ENCODE results near the gene FDXACB1. TPM values are rescaled to one million over a fixed set of nuclear protein-coding genes. Genes with fewer than 3 reads are reported as not detected.

The FDXACB1 gene
- total and polyA plus RNA-seq, 7 experiments from 2014 or later: 2.7 to 11.3 (median 5.8) TPM

DNA sequence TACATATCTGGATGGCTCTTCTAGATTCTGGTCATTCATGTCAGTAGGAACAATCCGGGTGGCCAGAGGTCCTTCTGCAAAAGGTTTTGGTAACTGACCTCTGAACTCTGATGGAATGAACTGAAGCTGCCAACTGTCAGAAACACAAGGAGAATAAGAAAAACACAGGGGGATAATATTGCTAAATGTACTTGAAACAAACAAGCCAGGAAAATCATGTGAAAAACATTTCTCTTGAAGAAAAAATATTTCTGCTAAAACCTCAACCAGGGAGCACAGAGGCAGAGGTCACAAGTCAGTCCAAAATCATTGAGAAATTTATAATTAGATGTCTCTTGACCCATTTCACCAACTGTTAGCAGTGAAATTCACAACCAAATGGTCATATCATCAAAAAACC lies 42.8 kb downstream of the FDXACB1 start:
- Histone ChIP-seq H3K4me3 (ENCODE audit: low read length) (no peak overlapping the region), H3K27me3 (ENCODE audit: control insufficient read depth in 2 of 2, insufficient read depth in 2 of 2, low read length in 2 of 2) (no peaks in the 10 kb centered on the region), H3K9me3 (ENCODE audit: control insufficient read depth in 2 of 3, low read length in 3 of 3) (no peaks in the 10 kb centered on the region), H3K4me1 (ENCODE audit: control insufficient read depth in 2 of 2, insufficient read depth in 2 of 2, low read length in 2 of 2) (no peaks in the 10 kb centered on the region), H3K27ac (ENCODE audit: low read depth, low read length) (no peak overlapping the region), H3K36me3 (ENCODE audit: control insufficient read depth in 2 of 3, insufficient read depth in 3 of 3, low read length in 3 of 3) (peaks cover 0 to 48% (median 9%) of the 10 kb centered on the region in 3 experiments)
- CTCF ChIA-PET: no interaction called here
- ATAC-seq: no peak
- DNase-seq: no peak
- intact Hi-C loops (cut with micrococcal nuclease): no loop called here
- Mint-ChIP-seq H3K4me1 (peaks cover 0 to 12% (median 1%) of the 10 kb centered on the region in 7 donors), H3K27me3 (no peaks in the 10 kb centered on the region), H3K27ac (no peak overlapping the region), H3K4me3 (no peak overlapping the region), H3K36me3 (peaks cover 6 to 56% (median 32%) of the 10 kb centered on the region in 5 donors), H3K9me3 (no peaks in the 10 kb centered on the region)
- POLR2A ChIA-PET: no interaction called here

DNA sequence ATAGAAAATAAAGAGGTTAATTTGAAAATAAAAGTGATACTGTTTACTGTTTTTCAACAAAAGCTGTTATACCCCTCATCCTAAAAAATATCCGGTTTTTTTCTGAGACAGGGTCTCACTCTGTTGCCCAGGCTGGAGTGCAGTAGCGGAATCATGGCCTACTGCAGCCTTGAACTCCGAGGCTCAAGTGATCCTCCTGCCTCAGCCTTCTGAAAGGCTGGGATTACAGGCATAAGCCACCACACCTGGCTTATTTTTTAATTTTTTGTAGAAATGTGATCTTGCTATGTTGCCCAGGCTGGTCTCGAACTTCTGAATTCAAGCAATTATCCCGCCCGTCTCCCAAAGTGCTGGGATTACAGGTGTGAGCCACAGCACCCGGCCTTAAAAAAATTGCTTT lies 43.3 kb downstream of the FDXACB1 start:
- ChIA-PET CTCF (no interaction called here), POLR2A (no interaction called here)
- Mint-ChIP-seq H3K36me3 (peaks cover 6 to 57% (median 32%) of the 10 kb centered on the region in 5 donors), H3K4me1 (peaks cover 0 to 9% (median 0%) of the 10 kb centered on the region in 7 donors), H3K27ac (no peak overlapping the region), H3K9me3 (no peaks in the 10 kb centered on the region), H3K4me3 (no peak overlapping the region), H3K27me3 (no peaks in the 10 kb centered on the region)
- no peak for DNase-seq
- peaks cover 0 to 49% (median 9%) of the 10 kb centered on the region in 3 experiments for H3K36me3 ChIP-seq (ENCODE audit: control insufficient read depth in 2 of 3, insufficient read depth in 3 of 3, low read length in 3 of 3)
- no peaks in the 10 kb centered on the region for H3K9me3 ChIP-seq (ENCODE audit: control insufficient read depth in 2 of 3, low read length in 3 of 3)
- no peak overlapping the region for H3K27ac ChIP-seq (ENCODE audit: low read depth, low read length)
- H3K4me1 ChIP-seq (ENCODE audit: control insufficient read depth in 2 of 2, insufficient read depth in 2 of 2, low read length in 2 of 2): no peaks in the 10 kb centered on the region
- no peak overlapping the region for H3K4me3 ChIP-seq (ENCODE audit: low read length)
- intact Hi-C loops (cut with micrococcal nuclease): no loop called here
- no peak for ATAC-seq
- no peaks in the 10 kb centered on the region for H3K27me3 ChIP-seq (ENCODE audit: control insufficient read depth in 2 of 2, insufficient read depth in 2 of 2, low read length in 2 of 2)

DNA sequence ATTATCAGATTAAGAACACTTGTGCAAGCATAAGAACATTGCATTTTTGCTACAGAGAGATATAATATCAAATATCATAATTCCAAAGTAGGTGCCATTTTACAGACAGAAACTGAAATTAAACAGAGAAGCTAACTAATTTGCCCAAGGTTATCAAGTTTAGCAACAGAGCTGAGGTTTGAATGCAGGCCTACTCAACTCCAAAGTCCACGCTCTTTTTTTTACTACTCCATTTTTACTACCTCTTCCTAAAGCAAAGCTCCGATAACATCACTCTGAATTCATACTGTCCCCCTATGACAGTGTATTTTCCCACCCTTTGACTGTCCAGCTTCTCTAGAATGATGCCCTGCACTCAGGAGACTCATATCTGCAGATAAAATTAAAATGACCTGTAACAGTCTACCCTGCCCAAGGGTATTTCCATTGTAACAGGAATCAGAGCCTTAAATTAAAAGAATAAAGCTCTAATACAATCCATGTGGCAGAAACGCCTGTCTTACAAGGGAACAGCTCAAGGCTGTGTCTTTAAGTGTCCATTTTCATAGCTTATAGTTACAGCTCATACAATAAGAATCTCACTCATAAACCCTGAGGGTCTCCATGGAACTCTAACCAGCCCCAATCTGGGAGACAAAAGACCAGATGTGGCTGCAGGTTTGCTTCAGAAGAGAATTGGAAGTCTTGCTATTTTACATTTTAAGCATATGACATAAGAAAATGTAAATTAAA lies 44.4 kb downstream of the FDXACB1 start:
- intact Hi-C loops (cut with micrococcal nuclease): no loop called here
- ChIA-PET POLR2A (no interaction called here), CTCF (interaction anchor here (0.6 to 0.7 kb wide), 2 partner anchors 38 to 245 kb away, joined by 3 to 4 read pairs; no protein-coding TSS in a partner anchor)
- Mint-ChIP-seq H3K27me3 (no peaks in the 10 kb centered on the region), H3K4me3 (no peak overlapping the region), H3K4me1 (peaks cover 0 to 11% (median 0%) of the 10 kb centered on the region in 7 donors), H3K27ac (no peak overlapping the region), H3K9me3 (no peaks in the 10 kb centered on the region), H3K36me3 (peaks cover 8 to 55% (median 39%) of the 10 kb centered on the region in 5 donors)
- no peak for ATAC-seq
- Histone ChIP-seq H3K9me3 (ENCODE audit: control insufficient read depth in 2 of 3, low read length in 3 of 3) (no peaks in the 10 kb centered on the region), H3K27me3 (ENCODE audit: control insufficient read depth in 2 of 2, insufficient read depth in 2 of 2, low read length in 2 of 2) (no peaks in the 10 kb centered on the region), H3K4me1 (ENCODE audit: control insufficient read depth in 2 of 2, insufficient read depth in 2 of 2, low read length in 2 of 2) (no peaks in the 10 kb centered on the region), H3K36me3 (ENCODE audit: control insufficient read depth in 2 of 3, insufficient read depth in 3 of 3, low read length in 3 of 3) (peaks cover 0 to 49% (median 9%) of the 10 kb centered on the region in 3 experiments), H3K27ac (ENCODE audit: low read depth, low read length) (no peak overlapping the region), H3K4me3 (ENCODE audit: low read length) (no peak overlapping the region)
- no peak for DNase-seq

DNA sequence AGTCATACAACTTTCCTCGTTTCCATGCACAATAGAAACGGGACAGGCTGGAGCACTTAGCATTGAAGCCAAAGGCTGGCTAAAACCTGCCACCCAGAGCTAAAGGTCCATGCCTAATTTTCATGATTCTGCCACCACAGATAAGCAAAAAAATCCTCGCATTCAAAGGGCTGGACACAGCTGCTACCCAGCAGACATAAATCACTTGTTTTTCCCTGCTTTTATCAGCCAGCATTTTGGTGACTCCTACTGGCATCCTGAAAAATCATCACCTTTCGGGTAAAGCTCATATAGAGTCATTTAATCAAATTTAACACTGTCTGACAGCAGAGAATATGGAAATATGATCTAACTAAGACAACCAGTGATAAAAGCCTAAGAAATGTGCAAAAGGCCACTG lies 45.4 kb downstream of the FDXACB1 start:
- H3K9me3 ChIP-seq (ENCODE audit: control insufficient read depth in 2 of 3, low read length in 3 of 3): no peaks in the 10 kb centered on the region
- Mint-ChIP-seq H3K4me3 (no peak overlapping the region), H3K4me1 (peaks cover 0 to 15% (median 0%) of the 10 kb centered on the region in 7 donors), H3K36me3 (peaks cover 8 to 63% (median 50%) of the 10 kb centered on the region in 5 donors), H3K9me3 (no peaks in the 10 kb centered on the region), H3K27me3 (no peaks in the 10 kb centered on the region), H3K27ac (no peak overlapping the region)
- POLR2A ChIA-PET: no interaction called here
- no peaks in the 10 kb centered on the region for H3K4me1 ChIP-seq (ENCODE audit: control insufficient read depth in 2 of 2, insufficient read depth in 2 of 2, low read length in 2 of 2)
- no peaks in the 10 kb centered on the region for H3K27me3 ChIP-seq (ENCODE audit: control insufficient read depth in 2 of 2, insufficient read depth in 2 of 2, low read length in 2 of 2)
- peaks cover 0 to 49% (median 9%) of the 10 kb centered on the region in 3 experiments for H3K36me3 ChIP-seq (ENCODE audit: control insufficient read depth in 2 of 3, insufficient read depth in 3 of 3, low read length in 3 of 3)
- H3K27ac ChIP-seq (ENCODE audit: low read depth, low read length): no peak overlapping the region
- no peak overlapping the region for H3K4me3 ChIP-seq (ENCODE audit: low read length)
- DNase-seq (no peak), ATAC-seq (no peak)
- CTCF ChIA-PET: interaction anchor here (0.7 to 1.2 kb wide), 3 partner anchors 10 to 270 kb away, joined by 3 to 4 read pairs (median 4); no protein-coding TSS in a partner anchor
- intact Hi-C loops (cut with micrococcal nuclease): no loop called here

DNA sequence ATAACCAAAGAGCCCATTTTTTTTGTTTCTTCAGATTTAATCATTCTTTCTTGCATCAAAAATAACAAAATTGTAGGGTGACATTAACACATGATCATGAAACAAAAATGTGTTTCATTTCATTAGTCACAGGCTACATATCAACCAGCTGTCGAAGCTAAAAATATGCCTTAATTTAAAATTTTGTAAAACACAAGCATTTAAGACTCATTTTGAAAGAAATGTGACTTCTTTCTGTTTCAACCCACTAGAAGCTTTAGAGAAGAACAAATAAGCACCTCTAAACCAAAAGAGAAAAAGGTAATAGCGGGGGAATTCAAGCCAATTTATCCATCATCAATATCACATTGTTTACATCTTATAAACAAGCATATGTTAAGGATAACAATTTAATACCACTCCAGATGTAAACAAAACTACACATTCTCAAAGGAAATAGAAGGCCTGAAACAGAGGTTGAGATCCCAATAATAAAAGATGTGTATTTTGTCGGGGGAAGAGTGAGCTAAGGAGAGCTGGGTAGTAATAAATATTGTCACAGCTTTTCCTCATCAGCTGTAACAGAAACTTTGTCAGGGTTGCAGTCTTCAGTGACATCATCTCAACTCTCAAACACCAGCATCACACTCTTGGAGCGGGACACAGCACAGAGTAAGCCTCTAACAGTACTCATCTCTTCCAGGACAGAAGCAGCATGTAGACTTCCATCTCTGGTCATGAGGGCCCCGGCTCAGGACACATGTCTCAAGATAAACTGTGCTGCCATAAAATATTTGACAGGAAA lies 49.6 kb downstream of the FDXACB1 start:
- DNase-seq: no peak
- H3K27me3 ChIP-seq (ENCODE audit: control insufficient read depth in 2 of 2, insufficient read depth in 2 of 2, low read length in 2 of 2): no peaks in the 10 kb centered on the region
- no peaks in the 10 kb centered on the region for H3K9me3 ChIP-seq (ENCODE audit: control insufficient read depth in 2 of 3, low read length in 3 of 3)
- intact Hi-C loops (cut with micrococcal nuclease): no loop called here
- Mint-ChIP-seq H3K36me3 (peaks cover 2 to 51% (median 40%) of the 10 kb centered on the region in 5 donors), H3K9me3 (no peaks in the 10 kb centered on the region), H3K4me1 (peaks cover 0 to 7% (median 0%) of the 10 kb centered on the region in 7 donors), H3K4me3 (no peak overlapping the region), H3K27ac (no peak overlapping the region), H3K27me3 (no peaks in the 10 kb centered on the region)
- ChIA-PET CTCF (no interaction called here), POLR2A (no interaction called here)
- no peak overlapping the region for H3K4me3 ChIP-seq (ENCODE audit: low read length)
- H3K4me1 ChIP-seq (ENCODE audit: control insufficient read depth in 2 of 2, insufficient read depth in 2 of 2, low read length in 2 of 2): no peaks in the 10 kb centered on the region
- no peak for ATAC-seq
- no peak overlapping the region for H3K27ac ChIP-seq (ENCODE audit: low read depth, low read length)
- peaks cover 0 to 14% (median 0%) of the 10 kb centered on the region in 3 experiments for H3K36me3 ChIP-seq (ENCODE audit: control insufficient read depth in 2 of 3, insufficient read depth in 3 of 3, low read length in 3 of 3)

DNA sequence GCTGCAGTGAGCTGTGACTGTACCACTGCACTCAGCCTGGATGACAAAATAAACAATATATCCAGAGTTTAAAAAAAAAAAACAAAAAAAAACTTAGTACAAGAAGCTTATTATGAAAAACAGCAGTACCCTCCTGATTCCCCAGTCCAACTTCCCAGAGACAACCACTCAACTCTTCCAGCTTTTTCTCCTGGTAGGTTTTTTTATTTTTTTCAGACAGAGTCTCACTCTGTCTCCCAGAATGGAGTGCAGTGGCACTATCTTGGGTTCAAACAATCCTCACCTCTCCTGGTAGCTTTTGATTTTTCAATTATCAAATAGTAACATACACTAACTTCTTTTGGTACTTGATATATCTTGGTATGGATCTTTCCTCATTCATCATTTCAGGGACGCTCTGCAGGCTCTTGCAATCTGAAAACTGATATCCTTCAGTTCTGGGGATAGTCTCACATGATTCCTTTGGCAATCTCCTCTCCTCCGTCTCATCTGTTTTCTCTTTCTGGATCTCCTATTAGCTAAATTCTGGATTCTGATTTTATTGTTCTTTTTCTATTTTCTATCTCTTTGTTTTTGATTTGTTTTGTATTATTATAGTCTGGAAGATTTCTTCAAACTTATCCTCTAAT lies 52.5 kb downstream of the FDXACB1 start:
- no peaks in the 10 kb centered on the region for H3K27me3 Mint-ChIP-seq
- no peak overlapping the region for H3K4me3 Mint-ChIP-seq
- peaks cover 4 to 43% (median 33%) of the 10 kb centered on the region in 5 donors for H3K36me3 Mint-ChIP-seq

More for the DNA sequence above, 52.5 kb downstream of the FDXACB1 start:
- H3K27ac Mint-ChIP-seq: peak overlapping the region in 1 of 9 donors; percentile 10
- Histone ChIP-seq H3K36me3 (ENCODE audit: control insufficient read depth in 2 of 3, insufficient read depth in 3 of 3, low read length in 3 of 3) (peaks cover 0 to 3% (median 0%) of the 10 kb centered on the region in 3 experiments), H3K9me3 (ENCODE audit: control insufficient read depth in 2 of 3, low read length in 3 of 3) (no peaks in the 10 kb centered on the region), H3K4me1 (ENCODE audit: control insufficient read depth in 2 of 2, insufficient read depth in 2 of 2, low read length in 2 of 2) (no peaks in the 10 kb centered on the region), H3K4me3 (ENCODE audit: low read length) (no peak overlapping the region), H3K27ac (ENCODE audit: low read depth, low read length) (no peak overlapping the region), H3K27me3 (ENCODE audit: control insufficient read depth in 2 of 2, insufficient read depth in 2 of 2, low read length in 2 of 2) (no peaks in the 10 kb centered on the region)
- ChIA-PET POLR2A (no interaction called here), CTCF (interaction anchor here (1.2 to 1.6 kb wide), 2 partner anchors 15 to 239 kb away, joined by 3 to 4 read pairs; no protein-coding TSS in a partner anchor)
- ATAC-seq (no peak), DNase-seq (no peak)
- intact Hi-C loops (cut with micrococcal nuclease): no loop called here
- peaks cover 0 to 7% (median 0%) of the 10 kb centered on the region in 7 donors for H3K4me1 Mint-ChIP-seq
- no peaks in the 10 kb centered on the region for H3K9me3 Mint-ChIP-seq

All from naive thymus-derived CD4-positive, alpha-beta T cell (primary cell).